SU-DHL-6 (cell line): ENCODE results near the gene EPN1.

Experiments used
- H2AFZ ChIP-seq: fragments of 200-600 bp; sonication (generic); 2 replicates; pipeline ENCODE4 v1.6.1; 2014; ENCODE audit warnings: low read depth, mild to moderate bottlenecking, moderate library complexity, mixed read lengths, antibody characterized with exemption, low read length; ENCODE audit not compliant: severe bottlenecking
- H3F3A ChIP-seq: fragments of 200-600 bp; shearing (Covaris generic); 2 replicates; pipeline ENCODE4 v1.6.0; 2016; ENCODE audit warnings: antibody characterized with exemption, mild to moderate bottlenecking; ENCODE audit not compliant: insufficient read depth
- H3K27ac ChIP-seq: fragments of 200-600 bp; sonication (generic); 2 replicates; pipeline ENCODE4 v1.5.1; 2016; ENCODE audit warnings: low read depth, mild to moderate bottlenecking, low read length, moderate library complexity, mixed read lengths
- H3K27me3 ChIP-seq: fragments of 200-600 bp; sonication (generic), shearing (Covaris generic); 2 replicates; pipeline ENCODE4 v1.6.0; 2014; ENCODE audit warnings: mild to moderate bottlenecking, low read length
- H3K36me3 ChIP-seq: fragments of 200-600 bp; sonication (generic); 2 replicates; pipeline ENCODE4 v1.6.1; 2014; ENCODE audit warnings: mild to moderate bottlenecking, low read length, mixed read lengths
- H3K4me2 ChIP-seq: fragments of 300-600, 200-600 bp; shearing (Covaris generic), sonication (generic); 2 replicates; pipeline ENCODE4 v1.6.0; 2014; ENCODE audit warnings: low read length, low read depth, mild to moderate bottlenecking; ENCODE audit not compliant: poor library complexity, severe bottlenecking
- H3K4me3 ChIP-seq: fragments of 200-600 bp; sonication (generic); 2 replicates; pipeline ENCODE4 v1.5.1; 2014; ENCODE audit warnings: antibody characterized with exemption, low read length, mild to moderate bottlenecking, mixed read lengths; ENCODE audit not compliant: insufficient read depth, poor library complexity, severe bottlenecking
- H3K79me2 ChIP-seq: fragments of 200-600 bp; sonication (generic); 2 replicates; pipeline ENCODE4 v1.6.1; 2014; ENCODE audit warnings: mild to moderate bottlenecking, low read length, moderate library complexity; ENCODE audit not compliant: insufficient read depth
- H3K9ac ChIP-seq: fragments of 200-600 bp; sonication (generic); 2 replicates; pipeline ENCODE4 v1.7.0; 2014; ENCODE audit warnings: mild to moderate bottlenecking, low read length
- H3K9me2 ChIP-seq: fragments of 200-600 bp; sonication (generic); replicated peaks from 2 replicates; pipeline ENCODE4 v1.6.1; 2014; ENCODE audit warnings: low read length; ENCODE audit not compliant: insufficient read depth
- H3K9me3 ChIP-seq: fragments of 200-600 bp; sonication (generic); 2 replicates; pipeline ENCODE4 v1.6.1; 2014; ENCODE audit warnings: low read length, mixed read lengths; ENCODE audit not compliant: insufficient read depth
- H4K20me1 ChIP-seq: fragments of 200-600 bp; sonication (generic); 2 replicates; pipeline ENCODE4 v1.6.1; 2014; ENCODE audit warnings: low read depth, mild to moderate bottlenecking, antibody characterized with exemption, low read length, moderate library complexity, mixed read lengths
- CTCF ChIP-seq: fragments of 200-600 bp; sonication (generic); IDR thresholded peaks from one replicate; pipeline ENCODE4 v1.5.1; 2017; ENCODE audit warnings: antibody characterized with exemption, mild to moderate bottlenecking, low read length, moderate library complexity; ENCODE audit not compliant: insufficient read depth, poor library complexity, severe bottlenecking
- EZH2phosphoT487 ChIP-seq: fragments of 200-600 bp; sonication (generic), shearing (Covaris generic); conservative IDR thresholded peaks from 2 replicates; pipeline ENCODE4 v1.6.1; 2018; ENCODE audit warnings: mild to moderate bottlenecking, antibody characterized with exemption, low read length, moderate library complexity, mixed read lengths

Gene EPN1

GRCh38 chr19:55673889-55674288, 1.1 kb upstream of the EPN1 start:
- Histone ChIP-seq H3K4me3 (no peak overlapping the region), H4K20me1 (peaks cover 8% of the 10 kb centered on the region), H3K9me2 (no peaks in the 10 kb centered on the region), H3K27ac (peak overlapping the region; percentile 26; the same call in 1 of the 2 replicates), H3K4me2 (peak overlapping the region; percentile 64), H3K9me3 (no peaks in the 10 kb centered on the region), H3F3A (peaks cover 54% of the 10 kb centered on the region), H3K79me2 (peaks cover 80% of the 10 kb centered on the region), H3K27me3 (no peaks in the 10 kb centered on the region), H3K9ac (no peak overlapping the region), H2AFZ (no peak overlapping the region), H3K36me3 (peaks cover 10% of the 10 kb centered on the region; the same call in 1 of the 2 replicates)
- TF ChIP-seq EZH2phosphoT487 (no peak), CTCF (no peak)

DNA sequence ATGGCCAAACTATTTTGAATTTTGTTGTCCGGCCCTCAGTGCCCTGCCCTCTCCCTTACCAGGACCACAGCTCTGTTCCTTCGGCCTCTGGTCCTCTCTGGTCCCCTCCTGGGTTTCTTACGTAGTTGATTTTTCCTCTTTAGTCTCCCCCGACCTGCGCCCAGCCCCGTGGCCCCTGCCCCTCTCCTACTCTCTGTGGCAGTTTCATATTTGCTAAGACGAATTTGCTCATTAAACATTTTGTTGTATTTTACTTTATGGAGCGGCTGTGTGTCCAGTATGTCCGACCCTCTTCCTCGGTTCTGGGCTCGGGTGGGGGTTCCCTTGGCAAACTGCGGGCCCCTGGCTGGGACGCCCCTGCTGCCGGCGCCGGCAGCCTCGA, 576 bp upstream of the EPN1 start:
- Histone ChIP-seq H3K4me3 (peak overlapping the region; percentile 45), H3F3A (peaks cover 54% of the 10 kb centered on the region), H3K27me3 (no peaks in the 10 kb centered on the region), H3K79me2 (peaks cover 80% of the 10 kb centered on the region), H3K9me2 (no peaks in the 10 kb centered on the region), H3K27ac (peak overlapping the region; percentile 58), H3K9ac (peak overlapping the region; percentile 82), H4K20me1 (peaks cover 8% of the 10 kb centered on the region), H3K4me2 (peak overlapping the region; percentile 64), H3K9me3 (no peaks in the 10 kb centered on the region), H2AFZ (no peak overlapping the region), H3K36me3 (peaks cover 12% of the 10 kb centered on the region; the same call in 1 of the 2 replicates)
- TF ChIP-seq EZH2phosphoT487 (no peak), CTCF (no peak)

- H4K20me1 ChIP-seq = peaks cover 3% of the 10 kb centered on the region
- peak overlapping the region; percentile 82 for H3K9ac ChIP-seq
- H3K4me3 ChIP-seq = peak overlapping the region; percentile 68
- no peak overlapping the region for H2AFZ ChIP-seq
- H3K36me3 ChIP-seq = peaks cover 12% of the 10 kb centered on the region; the same call in 1 of the 2 replicates
- peak overlapping the region; percentile 90 for H3K27ac ChIP-seq
- peaks cover 82% of the 10 kb centered on the region for H3K79me2 ChIP-seq
- H3K27me3 ChIP-seq = no peaks in the 10 kb centered on the region
- H3K9me3 ChIP-seq = no peaks in the 10 kb centered on the region
- peak overlapping the region; percentile 90 for H3K4me2 ChIP-seq
- TF ChIP-seq EZH2phosphoT487 = no peak
- TF ChIP-seq CTCF = no peak
- H3F3A ChIP-seq = peaks cover 54% of the 10 kb centered on the region
- no peaks in the 10 kb centered on the region for H3K9me2 ChIP-seq
These were observed 782 bp downstream of the EPN1 start for GRCh38 chr19:55675661-55676354.
